SHP77 treated with DMSO at 0.1 percent for 48 hours (cell line): Measurements from ENCODE around the gene FREM2.

Experiments used
- DNase-seq: peaks from one replicate; lab custom pipeline; 2025; lab: John Stamatoyannopoulos, UW

Gene FREM2, protein sequence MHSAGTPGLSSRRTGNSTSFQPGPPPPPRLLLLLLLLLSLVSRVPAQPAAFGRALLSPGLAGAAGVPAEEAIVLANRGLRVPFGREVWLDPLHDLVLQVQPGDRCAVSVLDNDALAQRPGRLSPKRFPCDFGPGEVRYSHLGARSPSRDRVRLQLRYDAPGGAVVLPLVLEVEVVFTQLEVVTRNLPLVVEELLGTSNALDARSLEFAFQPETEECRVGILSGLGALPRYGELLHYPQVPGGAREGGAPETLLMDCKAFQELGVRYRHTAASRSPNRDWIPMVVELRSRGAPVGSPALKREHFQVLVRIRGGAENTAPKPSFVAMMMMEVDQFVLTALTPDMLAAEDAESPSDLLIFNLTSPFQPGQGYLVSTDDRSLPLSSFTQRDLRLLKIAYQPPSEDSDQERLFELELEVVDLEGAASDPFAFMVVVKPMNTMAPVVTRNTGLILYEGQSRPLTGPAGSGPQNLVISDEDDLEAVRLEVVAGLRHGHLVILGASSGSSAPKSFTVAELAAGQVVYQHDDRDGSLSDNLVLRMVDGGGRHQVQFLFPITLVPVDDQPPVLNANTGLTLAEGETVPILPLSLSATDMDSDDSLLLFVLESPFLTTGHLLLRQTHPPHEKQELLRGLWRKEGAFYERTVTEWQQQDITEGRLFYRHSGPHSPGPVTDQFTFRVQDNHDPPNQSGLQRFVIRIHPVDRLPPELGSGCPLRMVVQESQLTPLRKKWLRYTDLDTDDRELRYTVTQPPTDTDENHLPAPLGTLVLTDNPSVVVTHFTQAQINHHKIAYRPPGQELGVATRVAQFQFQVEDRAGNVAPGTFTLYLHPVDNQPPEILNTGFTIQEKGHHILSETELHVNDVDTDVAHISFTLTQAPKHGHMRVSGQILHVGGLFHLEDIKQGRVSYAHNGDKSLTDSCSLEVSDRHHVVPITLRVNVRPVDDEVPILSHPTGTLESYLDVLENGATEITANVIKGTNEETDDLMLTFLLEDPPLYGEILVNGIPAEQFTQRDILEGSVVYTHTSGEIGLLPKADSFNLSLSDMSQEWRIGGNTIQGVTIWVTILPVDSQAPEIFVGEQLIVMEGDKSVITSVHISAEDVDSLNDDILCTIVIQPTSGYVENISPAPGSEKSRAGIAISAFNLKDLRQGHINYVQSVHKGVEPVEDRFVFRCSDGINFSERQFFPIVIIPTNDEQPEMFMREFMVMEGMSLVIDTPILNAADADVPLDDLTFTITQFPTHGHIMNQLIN (N-terminal part only)

DNA sequence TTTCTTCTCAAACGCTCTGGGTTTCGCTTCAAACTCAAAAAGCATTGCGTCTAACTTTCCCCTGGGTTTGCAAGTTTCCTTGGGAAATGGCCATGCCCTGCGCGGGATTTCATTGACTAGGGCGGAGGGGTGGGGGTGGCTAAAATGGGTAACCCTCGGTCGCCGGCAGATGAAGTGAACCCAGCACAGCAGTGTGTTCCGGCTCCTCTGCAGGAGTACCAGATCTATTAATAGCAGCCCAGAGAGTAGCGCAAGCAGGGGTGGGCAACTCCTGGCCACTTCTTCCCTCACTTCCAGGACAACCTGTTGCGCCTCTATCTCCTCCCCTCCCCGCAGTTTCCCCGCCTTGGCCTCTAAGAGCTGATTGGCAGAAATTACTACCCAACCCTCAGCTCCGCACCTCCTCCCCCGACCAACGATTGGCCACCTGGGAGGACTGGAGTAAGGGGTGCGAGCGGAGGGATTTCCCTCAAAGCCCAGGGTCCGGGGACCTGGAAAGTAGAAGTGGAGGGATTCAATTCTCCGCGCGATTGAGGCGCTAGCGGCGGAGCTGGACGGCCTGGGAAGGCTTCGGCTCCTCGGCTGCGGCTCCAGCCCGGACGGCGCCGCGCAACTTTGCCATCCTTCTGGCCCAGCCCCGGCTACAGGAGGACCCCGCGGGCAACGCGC is at the start of gene FREM2:
TSS of gene FREM2 (plus strand) at position 501 of the 669 bp plus-strand sequence. CDS start 268 bp downstream, outside the sequence.
- peak; percentile 64 for DNase-seq

- no peak for DNase-seq
Observed at GRCh38 chr13:38637576-38637975, 49.3 kb upstream of the FREM2 start.

DNA sequence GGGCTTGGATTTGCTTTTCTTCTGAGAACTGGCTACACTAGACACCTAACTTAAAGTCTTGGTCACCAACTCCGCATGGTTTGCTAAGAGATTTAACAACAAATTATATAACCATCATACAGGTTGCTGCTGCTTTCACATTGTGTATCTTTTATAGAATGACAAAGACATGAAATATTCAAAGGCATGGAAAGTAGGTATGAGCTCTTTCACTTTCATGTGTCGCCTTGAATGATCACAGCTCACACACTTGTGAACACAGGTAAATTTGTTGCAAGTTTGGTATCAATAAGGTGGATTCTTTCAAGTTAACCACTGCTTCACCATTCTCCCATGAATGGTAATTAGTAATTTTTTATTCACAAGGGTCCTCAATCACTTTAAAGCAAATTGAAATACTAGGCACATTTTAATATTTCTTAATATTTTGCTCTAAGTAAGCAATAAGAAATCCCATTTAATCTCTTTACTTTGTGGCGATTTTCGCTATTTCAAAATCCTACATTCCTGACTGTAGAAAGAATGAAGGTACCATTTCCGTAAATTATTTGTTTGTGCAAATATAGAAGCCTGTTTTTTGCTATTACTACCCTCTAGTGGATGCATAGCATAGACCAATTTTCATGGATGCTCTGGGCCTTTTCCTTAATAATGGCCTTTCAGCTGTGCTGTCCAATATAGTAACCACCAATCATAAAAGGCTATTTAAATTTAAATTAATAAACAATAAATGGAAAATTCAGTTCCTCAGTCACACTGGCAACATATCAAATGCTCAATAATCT is 45.5 kb upstream of the FREM2 start:
- DNase-seq: no peak

- DNase-seq: no peak
Observed at GRCh38 chr13:38647312-38647711, 39.6 kb upstream of the FREM2 start.

DNA sequence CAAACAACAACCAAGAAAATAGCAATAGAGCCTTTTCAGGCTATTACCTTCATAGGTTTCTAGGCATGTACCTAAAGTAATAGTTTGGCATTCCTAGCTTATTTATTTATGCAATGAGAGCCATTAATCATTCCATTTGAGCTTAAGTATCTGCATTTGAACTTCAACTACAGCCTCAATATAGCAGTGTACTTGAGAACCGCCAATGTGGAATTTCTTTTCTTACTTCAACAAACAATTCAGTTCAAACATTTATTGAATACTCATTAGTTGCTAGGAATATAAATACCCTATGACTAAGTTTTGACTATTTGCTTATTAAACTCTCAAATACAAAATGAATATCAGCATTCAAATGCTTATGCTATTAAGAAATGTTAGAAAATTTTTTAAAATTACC is 38.0 kb upstream of the FREM2 start:
- no peak for DNase-seq

DNA sequence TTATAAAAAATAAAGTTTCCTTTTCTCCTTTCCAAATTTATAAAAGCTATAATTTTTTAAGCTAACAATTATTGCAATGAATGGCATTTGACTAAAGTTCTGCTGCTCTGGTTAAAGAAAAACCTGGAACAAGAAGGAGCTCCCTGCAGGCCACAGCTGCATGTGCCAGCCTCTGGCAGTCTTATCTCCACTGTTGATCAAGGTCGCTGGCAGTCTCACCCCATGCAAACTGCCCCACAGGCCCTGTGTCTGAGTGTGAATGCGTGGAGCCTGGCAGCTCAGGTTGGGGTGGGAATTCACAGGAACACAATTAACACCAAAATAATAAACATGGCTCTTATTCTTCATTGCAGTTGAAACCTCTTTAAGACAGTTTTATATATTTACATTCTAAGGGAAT is 30.2 kb upstream of the FREM2 start:
- DNase-seq: no peak

- DNase-seq: no peak
Observed at GRCh38 chr13:38657191-38657590, 29.7 kb upstream of the FREM2 start.

GRCh38 chr13:38658906-38659305 is 28.0 kb upstream of the FREM2 start:
- no peak for DNase-seq

- DNase-seq: no peak
Observed at GRCh38 chr13:38661010-38661675, 25.7 kb upstream of the FREM2 start.

DNA sequence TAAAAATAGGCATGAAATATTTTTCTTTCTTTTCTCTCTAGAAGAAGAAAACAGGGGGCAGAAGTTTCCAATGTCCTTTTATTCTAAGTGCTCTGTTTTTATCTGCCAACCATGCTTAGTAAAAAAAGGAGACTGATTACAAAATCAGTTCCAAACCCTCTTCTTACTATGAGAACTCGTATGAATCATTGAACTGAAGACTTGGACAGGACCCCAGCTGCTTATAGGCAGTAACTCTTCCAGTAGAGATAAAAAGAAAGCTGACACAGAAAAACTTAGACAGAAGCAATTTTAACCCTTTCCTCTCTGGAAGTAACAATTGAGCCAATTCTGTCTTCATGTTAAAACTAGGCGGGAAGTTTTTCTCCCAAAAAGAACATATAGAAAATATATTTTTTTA is 24.5 kb upstream of the FREM2 start:
- DNase-seq: no peak

GRCh38 chr13:38664906-38665305 is 22.0 kb upstream of the FREM2 start:
- DNase-seq: no peak

GRCh38 chr13:38667526-38668109 is 19.3 kb upstream of the FREM2 start:
- DNase-seq: no peak

DNA sequence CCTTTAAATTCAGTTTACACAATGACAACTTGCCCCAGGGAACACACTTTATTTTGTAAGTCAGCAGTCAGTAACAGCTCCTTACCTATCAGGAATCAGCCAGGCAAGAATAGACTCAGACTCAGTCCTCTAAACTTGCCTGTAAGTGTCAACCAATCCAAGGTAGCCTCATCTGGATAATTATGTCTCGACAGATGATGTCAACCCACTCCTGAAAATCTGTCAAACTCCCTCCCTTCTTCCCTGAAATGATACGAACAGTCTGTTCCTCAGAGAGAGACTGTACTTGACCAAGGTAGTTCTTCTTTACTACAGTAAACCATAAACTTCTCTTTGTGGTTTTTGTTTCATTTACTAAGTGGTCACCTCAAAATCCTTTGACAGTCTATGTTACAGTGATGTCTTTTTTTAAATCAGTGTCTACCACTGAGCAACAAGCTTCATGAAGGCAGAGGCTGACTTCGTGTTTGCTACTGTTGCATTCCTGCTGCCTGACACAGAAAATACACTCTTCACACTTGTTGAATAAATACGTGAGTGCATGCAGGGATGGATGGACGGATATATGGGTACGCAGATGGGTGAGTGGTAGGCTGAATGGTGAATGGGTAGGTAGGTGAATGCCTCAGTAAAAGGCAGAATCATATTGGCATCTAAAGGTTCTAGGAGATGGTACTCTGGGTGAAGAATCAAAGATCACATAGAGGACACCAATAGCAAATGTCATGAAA is 17.5 kb upstream of the FREM2 start:
- DNase-seq: no peak

DNA sequence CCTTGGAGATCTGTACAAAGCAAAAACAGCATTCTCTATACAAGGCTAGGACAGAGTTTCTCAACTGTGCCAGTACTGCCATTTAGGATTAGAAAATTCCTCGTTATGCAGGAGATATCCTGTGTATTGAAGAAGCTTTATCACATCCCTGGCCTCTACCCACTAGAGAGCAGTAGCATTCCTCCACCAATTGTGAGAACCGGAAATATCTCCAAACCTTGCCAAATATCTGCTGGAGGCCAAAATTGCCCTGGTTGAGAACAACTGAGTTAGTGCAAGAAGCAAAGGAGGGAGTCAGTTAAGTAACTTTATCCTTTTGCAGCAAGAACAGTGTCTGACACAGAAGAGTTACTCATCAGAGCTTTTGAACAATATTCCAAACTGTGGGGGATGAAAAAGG is 16.2 kb upstream of the FREM2 start:
- DNase-seq: no peak

DNA sequence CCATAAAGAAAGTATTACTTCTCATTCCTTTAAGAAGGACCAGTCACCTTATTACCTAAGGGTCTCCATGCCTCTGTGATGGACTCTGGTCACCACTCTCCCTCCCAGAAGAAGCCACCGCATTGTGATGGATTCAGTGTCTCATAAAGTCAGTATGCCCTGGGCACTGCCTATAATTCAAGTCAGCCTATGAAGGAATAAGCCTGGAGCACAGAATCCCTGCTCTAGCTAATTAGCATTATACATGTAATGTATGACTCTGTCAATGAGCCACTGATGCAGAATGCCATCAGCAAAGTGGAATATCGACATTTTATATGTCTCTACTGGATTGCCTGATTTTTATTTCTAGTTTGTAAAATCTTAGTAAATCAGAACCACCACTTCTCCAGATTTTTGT is 14.9 kb upstream of the FREM2 start:
- DNase-seq: no peak

DNA sequence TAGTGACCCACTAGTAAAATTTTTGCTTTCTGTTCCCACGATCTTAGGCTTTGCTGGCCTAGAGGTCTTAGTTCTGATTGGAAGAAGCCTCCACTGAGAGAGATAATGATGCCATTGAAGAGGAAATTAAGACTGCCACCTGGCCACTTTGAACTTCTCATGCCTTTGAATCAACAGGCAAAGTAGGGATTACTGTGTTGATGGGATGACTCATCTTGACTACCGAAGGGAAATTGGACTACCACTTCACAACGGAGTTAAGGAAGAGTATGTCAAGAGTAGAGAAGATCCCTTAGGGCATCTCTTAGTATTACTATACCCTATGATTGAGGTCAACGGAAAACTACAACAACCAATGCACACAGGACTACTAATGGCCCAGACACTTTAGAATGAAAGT is 12.7 kb upstream of the FREM2 start:
- DNase-seq: no peak

DNA sequence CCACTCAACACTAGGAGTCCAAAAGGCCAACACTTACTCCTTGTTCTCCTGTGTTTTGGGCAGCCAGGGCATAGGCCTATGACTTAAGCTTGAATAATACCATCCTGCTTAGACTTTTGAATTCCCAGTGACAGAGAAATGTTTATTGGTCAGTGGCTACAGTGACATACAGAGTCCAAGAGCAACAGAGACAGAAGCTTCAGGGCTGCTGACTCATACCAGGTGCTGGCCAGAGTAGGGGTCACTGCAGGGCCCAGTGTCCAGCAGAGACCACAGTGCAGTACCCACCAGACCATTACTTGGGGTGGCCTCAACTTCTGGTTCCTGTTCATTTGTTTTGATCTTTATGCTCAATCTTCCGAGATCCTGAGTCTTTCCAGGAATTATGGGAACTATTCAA is 6.0 kb upstream of the FREM2 start:
- no peak for DNase-seq

DNA sequence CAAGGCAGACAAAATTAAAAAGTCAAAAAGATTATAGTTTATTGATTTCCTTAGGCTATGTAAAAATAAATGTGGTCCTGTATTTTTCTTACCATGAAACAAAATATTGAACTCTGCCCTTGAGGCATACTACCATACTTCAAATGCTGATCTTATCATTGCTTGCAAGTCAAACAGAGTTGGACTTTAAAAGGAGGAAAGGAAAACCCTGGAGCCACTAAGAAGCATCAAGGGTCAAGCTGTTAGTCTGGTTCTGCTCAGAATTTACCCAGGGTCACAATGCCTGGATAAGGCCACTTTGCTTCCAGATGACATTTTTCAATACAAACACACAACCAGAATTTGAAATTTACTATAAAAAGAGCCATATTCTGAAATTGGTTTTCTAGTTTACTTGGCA is 2.2 kb upstream of the FREM2 start:
- no peak for DNase-seq

DNA sequence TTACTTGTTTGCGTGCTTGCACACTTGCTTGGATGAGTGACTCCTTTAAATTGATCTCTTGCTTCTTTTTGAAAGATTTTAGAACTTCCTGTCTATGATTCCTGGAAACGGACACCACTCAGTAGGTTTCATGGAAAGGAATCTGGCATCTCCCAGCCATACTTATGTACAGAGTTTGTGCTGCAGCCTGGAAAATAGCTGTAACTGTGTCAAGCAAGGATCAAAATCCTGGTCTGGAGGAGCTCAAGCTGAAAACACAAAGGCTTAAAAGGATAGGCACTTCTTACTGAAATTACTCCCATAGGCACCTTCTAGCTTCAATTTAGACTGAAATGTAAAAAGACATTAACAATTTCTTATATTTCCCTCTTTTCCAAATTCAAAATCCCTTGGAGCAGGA is 1.4 kb upstream of the FREM2 start:
- no peak for DNase-seq
